NCI-H1436 (cell line): ENCODE data around the gene ATP1A4.
A peak's percentile ranks its signal among the peaks of the same experiment; 100 is the strongest.

Source experiments
- DNase-seq: peaks from one replicate; lab custom pipeline; 2025; lab: John Stamatoyannopoulos, UW

Gene ATP1A4

GRCh38 chr1:160177231-160177630, 25.8 kb downstream of the ATP1A4 start:
- DNase-seq: no peak

- DNase-seq: no peak
Measured at GRCh38 chr1:160177667-160178066, 26.3 kb downstream of the ATP1A4 start.

- no peak for DNase-seq
Measured at GRCh38 chr1:160178731-160179130, 27.3 kb downstream of the ATP1A4 start.

GRCh38 chr1:160179336-160179735, 27.9 kb downstream of the ATP1A4 start:
- DNase-seq: no peak

- no peak for DNase-seq
Measured at GRCh38 chr1:160186246-160186645, 34.8 kb downstream of the ATP1A4 start.

GRCh38 chr1:160186729-160187128, 35.3 kb downstream of the ATP1A4 start:
- no peak for DNase-seq

- DNase-seq: no peak
Measured at GRCh38 chr1:160187407-160187806, 36.0 kb downstream of the ATP1A4 start.

- no peak for DNase-seq
Measured at GRCh38 chr1:160188341-160188740, 36.9 kb downstream of the ATP1A4 start.

- DNase-seq: no peak
Measured at GRCh38 chr1:160189649-160190625, 38.5 kb downstream of the ATP1A4 start, which contains the start of gene CASQ1. Gene CASQ1, plus strand, starts transcription at chr1:160190575. Its CDS starts 177 bp downstream, at chr1:160190752.

- DNase-seq: no peak
Measured at GRCh38 chr1:160191756-160192155, 40.4 kb downstream of the ATP1A4 start.

GRCh38 chr1:160192234-160192633, 40.8 kb downstream of the ATP1A4 start:
- no peak for DNase-seq

- DNase-seq: peak; percentile 68
Measured at GRCh38 chr1:160193091-160193819, 41.9 kb downstream of the ATP1A4 start.

GRCh38 chr1:160193832-160194736, 42.7 kb downstream of the ATP1A4 start:
- no peak for DNase-seq

- DNase-seq: no peak
Measured at GRCh38 chr1:160194737-160195059, 43.3 kb downstream of the ATP1A4 start.

GRCh38 chr1:160196143-160196542, 44.7 kb downstream of the ATP1A4 start:
- no peak for DNase-seq

- no peak for DNase-seq
Measured at GRCh38 chr1:160197231-160197630, 45.8 kb downstream of the ATP1A4 start.

- no peak for DNase-seq
Measured at GRCh38 chr1:160200786-160201185, 49.4 kb downstream of the ATP1A4 start.

- DNase-seq: no peak
Measured at GRCh38 chr1:160204526-160205241, 53.3 kb downstream of the ATP1A4 start.

- DNase-seq: peak; percentile 63
Measured at GRCh38 chr1:160205242-160206035, 54.0 kb downstream of the ATP1A4 start, which contains the start of gene PEA15. Gene PEA15, plus strand, starts transcription at chr1:160205384. Its CDS starts 6,161 bp downstream, at chr1:160211545.

GRCh38 chr1:160206036-160206389, 54.6 kb downstream of the ATP1A4 start:
- no peak for DNase-seq
